NCI-H2196 (cell line): ENCODE data around the gene TAF1A.

Experiments used
- DNase-seq: peaks from one replicate; lab custom pipeline; 2025; ENCODE audit not compliant: unreplicated experiment; lab: John Stamatoyannopoulos, UW

TAF1A gene

DNA sequence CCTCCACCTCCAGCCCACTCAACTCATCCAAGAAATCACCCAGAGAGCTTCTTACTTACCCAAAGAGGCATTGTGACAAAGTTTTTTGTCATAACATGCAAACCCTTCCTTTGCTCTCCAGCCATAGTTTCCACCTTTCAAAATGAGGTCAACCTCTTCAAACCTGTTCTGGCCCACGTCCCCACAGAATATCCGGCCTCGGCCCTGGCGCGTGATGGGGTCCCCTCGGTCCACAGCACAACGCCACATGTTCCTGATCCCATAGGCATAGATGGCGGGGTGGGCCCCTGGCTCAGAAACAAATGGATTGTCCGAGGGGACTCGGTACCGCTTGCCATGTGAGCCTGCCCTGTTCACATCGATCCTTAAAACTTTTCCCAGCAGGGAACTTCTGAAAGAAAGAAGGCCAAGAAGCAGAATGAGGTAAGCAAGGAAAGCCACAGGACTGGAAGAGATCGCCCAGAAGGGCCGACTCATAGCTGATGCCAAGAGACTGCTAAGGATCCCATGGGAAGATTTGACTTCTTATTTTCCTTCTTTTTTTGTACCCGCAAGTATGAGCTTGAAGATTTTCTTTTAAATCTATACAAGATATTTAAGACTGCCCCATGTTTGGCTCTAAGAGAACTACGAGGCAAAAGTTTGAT lies 49.7 kb downstream of the TAF1A start:
- no peak for DNase-seq

DNA sequence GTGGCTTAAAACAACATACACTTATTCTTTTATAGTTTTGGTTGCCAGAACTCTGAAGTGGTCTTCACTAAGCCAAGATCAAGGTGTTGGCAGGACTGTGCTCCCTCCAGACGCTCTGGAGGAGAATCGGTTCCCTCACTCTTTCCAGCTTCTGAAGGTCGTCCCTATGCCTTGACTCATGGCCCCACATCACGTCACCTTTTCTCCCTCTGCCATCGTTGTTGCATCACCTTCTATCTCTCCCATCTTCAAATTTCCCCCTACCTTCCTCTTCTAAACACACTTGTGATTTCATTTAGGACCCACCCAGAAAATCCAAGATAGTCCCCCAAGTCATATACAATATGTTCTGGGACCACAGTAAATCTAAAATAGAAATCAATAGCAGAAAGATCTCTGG lies 54.3 kb downstream of the TAF1A start:
- DNase-seq = no peak

DNA sequence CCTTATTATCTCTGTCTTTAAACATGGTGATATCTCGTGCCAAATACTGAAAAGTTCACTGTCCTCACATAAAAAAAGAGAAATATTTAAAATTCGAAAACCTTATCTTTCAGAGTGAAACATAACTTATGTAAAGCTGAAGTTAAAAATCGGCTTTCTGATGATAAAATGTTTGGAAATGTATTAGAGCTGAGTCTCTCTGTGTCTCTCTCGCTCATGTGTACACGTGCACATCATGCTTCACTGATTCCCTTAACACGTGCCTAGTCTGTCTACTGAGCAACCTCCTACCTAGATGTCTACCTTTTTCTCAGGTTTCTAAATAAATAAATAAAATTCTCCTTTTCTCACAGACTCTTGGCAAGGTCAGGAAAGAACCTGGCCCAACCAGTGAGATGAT lies 58.9 kb downstream of the TAF1A start:
- DNase-seq = no peak

DNA sequence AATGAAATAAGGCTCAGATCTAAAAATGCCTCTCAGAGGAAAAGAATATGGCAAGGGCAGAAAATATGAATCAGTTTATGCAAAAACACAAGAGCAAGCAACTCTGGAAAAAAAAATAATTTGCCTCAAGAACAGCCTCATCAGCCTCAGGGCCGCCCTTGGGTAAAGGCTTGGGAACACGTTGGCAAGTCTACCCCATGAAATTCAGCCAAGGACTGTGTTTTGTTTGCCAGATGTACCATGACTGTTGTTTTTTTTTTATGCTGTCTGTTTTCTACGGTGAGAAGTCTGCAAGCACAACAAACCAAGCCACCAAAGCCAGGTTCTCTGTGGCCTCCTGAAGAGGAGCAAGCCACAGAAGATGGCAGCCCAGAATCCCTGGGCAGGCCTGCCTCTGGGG lies 59.8 kb downstream of the TAF1A start:
- DNase-seq = no peak

DNA sequence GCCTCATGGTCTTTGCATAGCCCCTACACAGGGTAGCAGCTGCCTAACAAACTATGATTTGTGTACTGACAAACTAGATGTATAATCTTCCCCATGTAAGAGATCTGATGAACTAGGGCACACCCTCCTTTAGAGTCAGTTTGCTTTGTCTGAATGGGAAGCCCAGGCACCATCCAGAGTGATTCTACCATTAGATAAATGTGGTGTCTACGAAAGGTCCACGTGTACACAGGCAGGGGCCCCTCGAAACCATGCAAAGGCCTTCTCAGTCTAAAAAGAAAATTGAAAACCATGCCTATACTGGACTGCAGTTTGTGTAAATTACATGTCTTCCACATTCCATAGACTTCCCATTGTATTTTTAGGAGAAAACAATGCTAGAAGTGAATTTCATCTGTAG lies 60.6 kb downstream of the TAF1A start:
- DNase-seq = no peak

DNA sequence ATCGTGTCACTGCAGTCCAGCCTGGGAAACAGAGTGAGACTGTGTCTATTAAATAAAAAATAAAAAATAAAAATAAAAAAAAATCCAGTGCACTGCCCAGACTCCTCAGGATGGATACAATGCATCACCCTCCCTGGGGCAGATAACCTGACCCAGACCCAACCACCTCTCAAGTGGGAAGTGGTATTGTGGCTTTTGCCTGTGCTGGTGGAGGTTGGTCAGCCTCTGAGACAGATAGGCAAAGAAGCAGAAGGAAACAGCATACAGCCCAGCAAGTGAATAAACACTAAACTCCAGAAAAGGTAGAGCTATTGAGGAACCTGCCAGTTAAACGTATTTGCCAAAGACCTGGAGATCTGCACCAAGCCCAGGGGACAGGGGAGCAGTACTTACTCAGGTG lies 63.8 kb downstream of the TAF1A start:
- no peak for DNase-seq

DNA sequence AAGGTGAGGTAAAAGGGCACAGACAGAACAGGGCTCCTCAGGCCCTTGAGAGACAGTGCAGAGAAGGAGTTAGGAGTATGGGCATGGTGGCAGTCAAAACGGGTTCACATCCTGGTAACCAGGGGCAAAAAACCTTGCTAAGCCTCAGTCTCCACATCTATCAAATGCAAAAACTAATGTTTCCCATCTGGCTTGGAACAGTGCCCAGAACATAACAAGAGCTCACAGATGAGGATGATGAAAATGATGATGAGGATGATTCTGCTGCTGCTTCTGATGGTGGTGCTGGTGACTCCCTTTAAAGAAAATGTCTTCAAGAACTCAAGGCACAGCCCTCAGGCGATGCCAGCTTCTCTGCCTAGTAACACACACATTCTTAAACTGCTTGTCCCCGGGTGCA lies 65.9 kb downstream of the TAF1A start:
- no peak for DNase-seq

DNA sequence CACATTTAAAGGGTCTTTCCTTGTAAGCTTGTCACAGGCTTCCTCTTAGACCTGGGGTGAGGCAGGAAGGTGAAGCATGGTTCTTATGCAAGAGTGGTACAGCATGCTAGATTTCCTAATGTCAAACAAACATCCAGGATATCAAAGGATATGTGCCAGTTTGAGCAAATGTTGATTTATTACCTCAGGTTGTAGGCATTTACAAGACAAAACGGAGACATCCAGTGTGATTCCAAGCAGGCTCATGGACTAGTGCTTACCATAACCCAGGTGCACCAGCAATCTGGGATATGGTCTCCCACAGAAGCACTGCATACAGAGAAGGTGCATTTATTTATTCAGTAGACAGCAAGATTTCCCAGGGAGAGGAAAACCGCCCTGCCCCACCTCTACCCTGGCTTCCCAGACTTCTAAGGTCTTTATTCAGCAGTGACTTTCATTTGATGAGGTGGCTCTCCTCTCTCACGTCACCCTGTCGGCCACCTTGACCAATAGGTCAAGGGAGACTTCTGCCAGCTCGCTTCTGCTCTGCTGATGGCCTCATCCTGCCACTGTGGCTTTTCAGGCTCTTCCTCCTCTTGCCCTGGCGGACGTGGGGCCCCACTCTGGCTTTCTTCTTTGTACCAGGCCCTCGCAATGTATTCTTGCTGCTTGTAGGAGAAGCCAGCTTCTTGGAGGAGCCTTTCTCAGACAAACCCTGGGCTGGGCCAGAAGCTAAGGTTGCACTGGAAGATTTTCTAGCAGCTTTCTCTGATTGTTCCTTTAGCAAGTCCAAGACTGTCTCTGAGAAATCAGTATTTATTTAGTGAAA lies 67.4 kb downstream of the TAF1A start:
- DNase-seq = no peak

DNA sequence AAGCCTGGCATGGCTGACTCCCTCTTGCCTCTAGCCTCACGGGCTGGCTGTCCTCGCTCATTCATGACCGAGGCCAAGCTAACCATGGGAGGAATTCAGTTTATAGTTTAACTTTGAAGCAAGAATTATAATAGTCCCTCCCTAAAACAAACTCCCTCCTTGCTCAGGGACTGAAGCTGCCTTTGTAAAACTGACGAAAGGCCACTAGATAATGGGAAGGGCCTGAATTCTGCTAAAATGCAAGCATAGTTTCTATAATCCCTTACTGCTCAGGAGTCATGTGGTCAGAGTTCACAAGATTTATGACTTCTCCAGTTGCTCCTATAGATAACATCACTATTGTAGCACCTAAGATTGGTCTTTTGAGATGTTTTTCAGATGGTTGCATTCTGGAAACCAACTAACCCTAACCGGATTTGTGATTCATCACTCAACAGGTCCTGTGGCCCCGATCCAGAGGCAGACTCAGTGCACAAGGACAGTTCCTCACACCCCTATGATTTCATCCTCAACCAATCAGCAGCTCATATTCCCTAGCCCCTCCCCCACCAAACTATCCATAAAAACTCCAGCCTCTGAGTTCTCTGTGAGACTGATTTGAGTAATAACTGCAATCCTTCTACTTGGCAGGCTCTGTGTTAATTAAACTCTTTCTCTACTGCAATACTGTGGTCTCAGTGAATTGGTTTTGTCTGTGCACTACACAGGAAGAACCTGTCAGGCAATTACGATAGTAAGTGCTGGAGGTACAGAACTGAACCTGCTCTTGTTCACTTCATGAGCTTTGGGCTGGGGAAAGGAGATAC lies 68.2 kb downstream of the TAF1A start:
- no peak for DNase-seq
